DMS153 treated with DMSO at 0.1 percent for 48 hours (cell line): Measurements from ENCODE around the gene RCSD1.

ENCODE experiments used
- DNase-seq: peaks from one replicate; lab custom pipeline; 2025; ENCODE audit not compliant: unreplicated experiment; lab: John Stamatoyannopoulos, UW

RCSD1 gene

DNA sequence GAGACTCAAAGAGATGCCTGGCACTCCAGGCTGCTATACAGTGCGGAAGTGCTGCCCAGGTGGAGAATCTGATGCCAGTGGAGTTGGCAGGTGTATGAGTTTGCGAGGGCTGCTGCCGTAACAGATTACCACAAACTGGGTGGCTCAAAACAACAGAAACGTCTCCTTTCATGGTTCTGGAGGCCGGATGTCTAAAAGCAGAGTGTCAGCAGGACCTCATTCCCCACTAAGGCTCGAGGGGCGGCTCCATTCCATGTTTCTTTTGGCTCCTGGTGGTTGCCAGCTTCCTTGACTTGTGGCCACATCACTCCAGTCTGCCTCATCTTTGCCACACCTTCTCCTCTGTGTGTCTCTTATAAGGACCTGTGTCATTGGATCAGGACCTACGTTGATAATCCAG lies 10.0 kb downstream of the RCSD1 start:
- DNase-seq: no peak

DNA sequence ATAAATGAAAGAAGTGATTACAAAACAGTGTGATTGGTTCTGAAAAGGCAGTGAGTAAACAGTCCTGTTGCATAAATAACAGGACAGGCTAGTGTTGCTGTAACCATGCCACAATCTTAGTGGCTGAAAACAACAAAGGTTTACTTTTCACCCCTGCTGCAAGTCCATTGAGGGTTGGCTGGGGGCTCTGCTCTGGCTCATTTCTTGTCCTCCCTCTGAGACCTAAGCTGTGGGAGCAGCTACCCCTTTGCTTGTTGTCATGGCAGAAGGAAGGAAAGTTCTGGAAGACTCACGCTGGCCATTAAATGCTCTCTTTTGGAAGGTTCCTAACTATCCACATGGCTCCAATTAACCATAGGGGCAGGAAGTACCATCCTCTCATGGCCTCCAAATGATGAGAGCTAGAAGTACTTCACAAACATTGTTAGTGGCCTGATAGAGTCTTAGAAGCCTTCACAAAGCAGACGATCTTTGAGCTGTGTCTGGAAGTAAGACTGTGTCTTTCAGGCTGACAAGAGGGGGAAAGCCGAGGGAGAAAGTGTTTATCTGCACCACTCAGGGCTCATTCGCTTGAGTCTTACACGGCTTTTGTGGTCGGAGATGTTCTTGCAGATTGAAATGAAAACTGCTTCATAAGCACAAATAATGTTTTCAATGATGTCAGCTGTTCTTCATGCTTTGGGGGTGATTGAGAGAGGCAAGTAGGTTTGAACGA lies 11.9 kb downstream of the RCSD1 start:
- DNase-seq: no peak

DNA sequence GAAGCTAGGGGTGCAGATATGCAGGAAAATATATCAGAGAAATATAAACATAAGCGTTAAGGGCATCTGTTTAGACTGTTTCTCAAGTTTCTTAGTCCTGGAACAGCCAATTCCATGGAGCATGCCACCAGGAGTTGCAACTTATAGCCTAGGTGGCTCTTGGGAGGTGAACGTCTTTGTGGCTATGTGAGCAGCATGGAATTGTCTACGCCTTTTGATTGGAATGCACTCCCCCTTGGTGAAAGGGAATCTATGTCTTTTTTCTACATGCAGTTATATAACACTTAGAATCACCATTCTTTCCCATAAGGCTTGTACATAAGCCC lies 12.4 kb downstream of the RCSD1 start:
- no peak for DNase-seq

DNA sequence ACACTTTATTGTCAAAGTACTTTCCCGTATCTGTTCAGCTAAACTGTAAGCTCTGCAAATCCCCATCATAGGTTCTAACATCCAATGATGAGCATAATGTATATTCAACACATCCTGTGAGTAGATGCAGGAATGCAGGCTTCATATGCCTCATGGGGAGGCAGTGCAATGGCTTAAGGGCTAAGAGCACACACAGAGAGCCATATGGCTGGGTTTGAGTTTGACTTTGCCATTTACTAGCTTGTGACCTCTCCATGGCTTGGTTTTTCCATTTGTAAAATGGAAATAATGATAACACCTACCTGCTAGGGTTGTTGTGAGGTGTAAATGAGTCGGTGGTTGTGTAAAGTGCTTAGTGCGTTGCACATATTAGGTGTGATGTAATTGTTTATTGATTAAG lies 13.4 kb downstream of the RCSD1 start:
- DNase-seq: no peak

DNA sequence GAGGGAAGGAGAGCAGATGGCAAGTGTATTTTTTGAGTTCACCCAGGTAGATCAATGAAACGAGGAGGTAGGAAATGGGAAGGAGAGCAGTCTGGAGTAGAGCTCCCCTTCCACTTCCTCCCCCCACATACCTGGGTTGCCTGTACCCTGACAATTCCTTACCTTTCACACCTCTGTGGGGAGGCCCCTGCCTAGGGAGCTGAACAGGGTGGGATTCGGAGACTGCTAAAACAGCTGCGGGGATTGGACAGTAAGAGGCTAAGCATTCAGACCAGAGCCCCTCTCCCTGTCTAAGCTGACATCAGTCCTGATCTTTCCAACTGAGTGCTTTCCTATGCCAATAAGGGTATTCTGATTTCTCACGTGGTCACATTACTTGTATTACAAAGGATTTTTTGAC lies 14.5 kb downstream of the RCSD1 start:
- no peak for DNase-seq

DNA sequence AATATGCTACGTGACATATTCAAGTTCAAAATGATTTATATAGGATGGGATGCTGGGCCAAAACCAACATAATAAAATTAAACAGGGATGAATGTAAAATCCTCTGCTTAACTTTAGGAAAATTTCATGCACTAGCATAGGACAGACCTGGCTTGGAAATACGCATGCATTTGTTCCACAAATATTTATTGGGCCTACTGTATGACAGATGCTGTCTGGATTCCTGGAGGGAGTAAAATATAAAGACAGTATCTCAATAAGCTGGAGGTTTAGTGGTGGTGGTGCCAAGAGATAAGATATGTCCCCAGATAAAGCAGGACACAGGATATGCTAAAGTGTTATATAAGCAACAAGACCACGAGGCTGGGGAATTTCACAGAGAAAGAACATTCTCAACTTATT lies 15.1 kb downstream of the RCSD1 start:
- DNase-seq: no peak

DNA sequence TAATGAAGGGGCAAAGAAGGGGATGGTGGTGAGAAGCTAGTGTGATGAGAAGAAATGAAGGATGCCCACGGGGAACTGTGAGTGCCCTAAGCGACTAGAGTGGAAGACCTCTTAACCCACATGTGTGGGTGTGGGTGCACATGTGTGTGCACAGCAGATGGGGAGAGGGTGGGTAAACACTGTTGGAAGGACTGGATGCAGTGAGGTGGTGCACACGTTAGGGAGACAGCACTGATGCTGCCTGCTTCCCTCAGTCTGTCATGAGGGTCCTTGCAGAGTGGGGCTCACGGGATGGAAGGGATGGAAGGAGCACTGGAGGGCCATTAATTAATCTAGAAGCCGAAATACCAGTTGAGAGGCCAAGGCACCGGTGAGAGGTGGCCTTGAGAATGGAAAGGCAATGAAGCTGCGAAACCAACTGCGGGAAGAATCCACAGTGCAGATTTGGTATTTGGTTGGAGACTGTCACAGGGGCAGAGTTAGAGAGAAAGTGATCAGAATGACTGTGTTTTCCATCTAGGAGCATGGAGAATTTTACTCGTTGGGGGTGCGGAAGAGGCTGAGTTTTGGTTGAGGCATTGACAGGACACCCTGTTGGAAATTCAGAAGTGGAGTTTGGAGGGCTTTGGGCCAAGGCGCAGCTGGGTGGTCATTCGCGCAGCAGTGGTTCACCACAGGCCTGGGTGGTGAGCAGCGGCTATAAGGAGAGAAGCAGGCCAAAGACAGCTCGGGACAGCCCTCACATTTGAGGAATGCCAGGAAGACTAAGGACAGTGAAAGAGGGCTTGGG lies 15.8 kb downstream of the RCSD1 start:
- DNase-seq: no peak

DNA sequence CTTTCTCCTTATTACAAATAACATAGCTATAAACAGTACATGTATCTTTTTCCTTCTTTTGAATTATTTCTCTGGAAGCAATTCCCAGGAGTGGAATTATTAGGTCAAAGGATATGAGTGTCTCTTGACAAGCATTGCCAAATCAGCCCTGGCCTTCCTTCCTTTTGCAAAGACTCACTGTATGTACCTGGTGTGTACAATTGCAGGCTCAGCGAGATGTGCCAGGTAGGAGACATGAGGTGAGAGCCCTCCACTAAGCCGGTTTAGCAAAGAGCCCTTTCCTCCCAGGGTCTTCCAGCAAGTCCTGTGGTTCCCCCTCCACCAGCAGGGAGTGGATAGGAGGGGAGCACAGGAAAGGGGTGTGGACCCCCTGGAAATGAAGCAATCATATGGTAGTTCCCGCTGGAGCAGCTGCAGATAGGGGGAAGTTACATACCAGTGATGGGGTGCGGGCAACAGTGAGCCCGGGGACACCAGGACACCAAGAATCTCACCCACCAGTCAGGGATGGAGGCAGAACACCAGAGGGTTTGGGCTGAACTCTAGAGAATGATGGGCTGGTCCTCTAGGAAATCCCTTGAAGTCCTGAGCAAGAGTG lies 18.3 kb downstream of the RCSD1 start:
- no peak for DNase-seq

DNA sequence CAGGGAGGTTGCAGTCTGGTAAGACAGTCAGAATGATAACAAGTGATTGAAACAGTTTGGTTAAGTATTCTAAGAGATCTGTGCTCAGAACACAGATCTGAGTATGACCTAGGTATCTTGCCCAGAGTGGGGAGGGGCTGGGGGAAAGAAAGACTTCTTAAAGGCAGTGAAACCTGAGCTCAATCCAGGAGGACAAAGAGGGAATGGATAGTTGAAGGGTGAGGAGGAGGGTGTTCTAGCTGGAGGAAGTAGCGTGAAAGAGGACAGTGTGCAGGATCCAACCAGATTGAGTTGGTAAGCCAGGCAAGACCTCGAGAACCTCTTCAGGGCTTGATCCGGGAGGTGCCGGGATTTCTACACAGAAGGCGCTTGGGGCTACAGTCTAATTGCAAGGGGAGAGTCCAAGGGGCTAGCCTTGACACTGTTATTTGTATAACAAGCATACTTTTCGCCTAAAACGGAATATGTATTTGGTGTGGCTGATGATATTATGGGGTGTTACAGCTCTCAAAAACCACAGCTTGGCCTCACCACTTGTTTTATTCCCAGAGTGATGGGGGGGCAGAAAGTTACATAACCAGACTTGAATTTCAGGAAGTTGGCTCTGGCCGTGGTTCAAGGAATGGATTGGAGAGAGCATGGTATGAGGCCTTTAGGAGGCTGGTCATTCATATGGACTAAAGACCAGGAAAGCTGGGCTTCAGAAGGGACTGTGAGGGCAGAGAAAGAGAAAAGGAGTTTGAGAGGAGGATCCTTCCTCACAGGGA lies 19.1 kb downstream of the RCSD1 start:
- no peak for DNase-seq

DNA sequence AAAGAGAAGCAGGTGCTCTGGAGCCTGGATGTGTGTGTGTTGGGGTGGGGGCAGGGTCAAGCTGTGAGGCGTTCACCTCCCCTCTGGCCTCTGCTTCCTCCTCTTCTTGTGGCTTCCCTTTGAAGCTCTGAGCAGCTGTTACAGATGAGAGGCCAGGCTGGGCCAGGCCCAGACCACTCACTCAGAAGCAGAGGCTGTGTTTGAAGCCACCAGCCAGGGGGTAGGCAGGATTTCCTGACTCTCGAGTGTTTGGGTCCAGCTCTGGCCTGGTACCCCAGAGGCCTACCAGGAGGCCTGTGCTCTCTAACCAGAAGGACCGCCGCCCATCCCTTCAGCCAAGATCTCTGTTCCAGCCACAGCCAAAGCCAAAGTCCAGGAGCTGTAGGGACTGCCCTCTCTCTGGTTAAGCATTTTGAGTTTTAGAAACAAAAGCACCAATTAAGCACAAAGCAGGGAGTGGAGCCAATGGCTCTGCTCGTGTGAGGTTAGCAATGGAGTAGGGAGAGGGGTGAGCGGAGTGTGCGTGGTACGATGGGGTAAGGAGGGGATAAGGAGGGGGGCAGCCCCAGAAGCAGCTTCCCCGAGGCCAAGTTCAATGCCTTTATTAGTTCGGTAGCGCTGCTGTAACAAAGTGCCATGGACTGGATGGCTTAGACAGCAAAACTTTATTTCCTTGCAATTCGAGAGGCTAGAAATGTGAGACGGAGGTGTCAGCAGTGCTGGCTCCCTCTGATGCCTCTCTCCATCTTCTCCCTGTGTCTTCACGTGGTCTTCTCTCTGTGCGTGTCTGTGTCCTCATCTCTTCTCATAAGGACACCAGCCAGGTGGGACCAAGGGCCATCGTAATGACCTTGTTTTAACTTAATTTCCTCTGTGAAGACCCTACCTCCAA lies 20.5 kb downstream of the RCSD1 start:
- DNase-seq: no peak

DNA sequence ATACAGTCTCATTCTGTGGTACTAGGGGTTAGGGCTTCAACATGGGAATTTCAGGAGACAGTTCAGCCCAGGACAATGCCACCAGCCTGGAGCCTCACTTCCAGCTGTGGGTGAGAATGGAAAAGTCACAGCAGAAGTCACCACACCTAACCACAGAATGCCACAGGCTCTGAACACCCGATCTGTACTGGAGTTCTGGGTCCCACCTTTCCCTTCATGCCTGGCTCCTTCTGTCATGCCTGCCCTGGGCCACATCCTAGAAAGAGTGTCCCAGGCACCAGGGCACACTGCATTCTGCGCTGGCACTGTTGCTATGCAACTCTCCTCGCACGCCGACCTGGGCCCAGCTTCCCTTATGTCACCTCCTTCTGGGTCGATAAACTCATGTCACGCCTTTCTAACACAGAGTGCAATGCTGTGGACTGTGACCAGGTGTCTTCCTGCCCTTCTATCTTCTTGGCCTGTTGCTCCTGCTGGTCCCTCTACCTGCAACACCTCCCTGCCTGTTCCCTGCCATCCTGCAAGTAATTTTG lies 21.2 kb downstream of the RCSD1 start:
- no peak for DNase-seq

DNA sequence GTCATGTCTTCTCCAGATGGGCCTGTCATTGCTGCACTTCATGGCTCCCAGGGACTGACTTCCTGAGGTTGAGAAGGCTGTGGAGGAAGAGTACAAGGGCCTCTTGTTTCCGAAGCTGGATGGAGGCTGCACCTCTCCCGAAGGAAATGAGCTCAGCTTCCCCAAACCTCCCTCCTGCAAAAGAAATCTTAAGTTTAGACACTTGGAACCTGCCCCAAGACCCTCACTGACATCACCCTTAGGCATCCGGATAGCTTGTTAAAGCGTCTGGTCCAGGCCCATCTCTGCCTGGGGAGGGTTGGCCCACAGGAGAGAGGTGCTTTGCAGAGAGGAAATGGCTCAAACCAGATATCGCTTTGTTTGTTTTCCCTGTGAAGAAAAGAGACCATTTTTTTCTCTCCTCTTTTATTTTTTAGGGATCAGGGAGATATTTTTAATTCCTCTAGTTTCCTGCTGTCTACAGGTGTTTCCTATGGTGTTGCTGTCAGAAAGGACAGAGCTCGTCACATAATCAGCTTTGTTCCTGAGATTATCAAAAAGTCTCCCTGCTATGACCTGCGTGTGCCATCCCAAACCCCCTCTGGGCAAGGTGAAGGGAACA lies 25.0 kb downstream of the RCSD1 start:
- DNase-seq: no peak

DNA sequence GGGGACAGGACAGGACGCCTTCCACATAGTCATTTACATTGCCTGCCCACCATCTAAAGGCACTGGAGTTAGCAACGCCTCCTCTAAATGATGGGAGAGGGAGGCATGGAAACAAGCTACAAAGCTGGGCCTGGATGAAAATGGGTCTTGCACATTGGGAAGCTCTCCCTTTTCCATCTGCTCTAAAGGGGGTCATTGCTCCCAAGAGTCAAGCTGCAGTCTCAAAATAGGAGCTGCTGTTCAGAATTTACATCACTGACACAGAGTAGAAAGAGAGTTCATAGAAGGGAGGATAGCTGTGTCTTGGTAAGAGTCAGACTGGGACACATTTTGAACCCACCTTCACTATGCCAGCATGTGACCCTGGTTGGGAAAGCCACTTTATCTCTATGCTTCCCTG lies 26.6 kb downstream of the RCSD1 start:
- no peak for DNase-seq

DNA sequence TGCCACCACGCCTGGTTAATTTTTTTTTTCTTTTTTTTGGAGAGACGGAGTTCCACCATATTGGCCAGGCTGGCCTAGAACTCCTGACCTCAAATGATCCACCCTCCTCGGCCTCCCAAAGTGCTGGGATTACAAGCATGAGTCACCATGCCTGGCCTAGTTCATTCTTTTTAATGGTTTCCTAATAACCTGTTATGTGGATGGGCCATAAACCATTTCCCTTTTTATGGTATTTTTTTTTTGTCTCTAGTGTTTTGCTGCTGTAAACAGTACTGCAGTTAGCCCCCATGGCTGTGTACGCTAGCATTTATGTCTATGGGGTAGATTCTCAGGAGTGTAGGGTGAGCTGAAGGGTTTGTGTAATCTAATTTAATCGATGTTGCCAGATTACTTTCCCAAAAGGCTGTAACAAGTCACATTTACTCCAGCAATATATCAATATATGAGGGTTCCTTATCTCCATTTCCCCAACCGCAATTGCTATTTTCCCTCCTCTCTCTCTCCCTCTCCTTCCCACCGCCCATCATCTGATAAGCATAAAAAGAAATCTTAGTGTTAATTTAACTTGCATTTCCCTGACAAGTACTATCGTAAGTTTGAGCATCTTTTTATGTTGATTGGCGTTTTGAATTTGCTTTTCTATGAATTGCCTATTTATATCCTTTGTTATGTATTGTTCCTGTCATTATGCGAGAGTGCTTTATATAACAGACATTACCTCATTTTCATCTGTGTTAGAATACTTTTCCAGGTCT lies 28.7 kb downstream of the RCSD1 start:
- no peak for DNase-seq

DNA sequence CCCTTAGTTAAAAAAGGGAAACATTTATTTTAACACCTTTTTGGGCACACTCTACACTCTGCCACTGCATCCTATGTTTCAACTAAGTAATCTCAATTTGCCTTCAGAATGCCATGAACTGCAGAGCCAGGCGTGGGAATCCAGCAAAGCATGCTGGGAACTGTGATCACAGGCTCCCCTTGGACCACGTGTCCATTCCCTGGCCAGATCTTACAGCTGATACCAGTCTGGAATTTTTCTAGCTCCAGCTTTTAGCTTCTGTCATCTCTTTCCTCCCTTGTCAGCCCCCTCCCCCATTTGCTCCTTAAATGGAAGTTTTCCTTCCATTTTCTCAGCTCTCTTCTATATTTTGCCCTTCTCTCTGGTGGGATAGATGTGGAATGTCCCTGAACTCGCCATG lies 29.4 kb downstream of the RCSD1 start:
- no peak for DNase-seq

DNA sequence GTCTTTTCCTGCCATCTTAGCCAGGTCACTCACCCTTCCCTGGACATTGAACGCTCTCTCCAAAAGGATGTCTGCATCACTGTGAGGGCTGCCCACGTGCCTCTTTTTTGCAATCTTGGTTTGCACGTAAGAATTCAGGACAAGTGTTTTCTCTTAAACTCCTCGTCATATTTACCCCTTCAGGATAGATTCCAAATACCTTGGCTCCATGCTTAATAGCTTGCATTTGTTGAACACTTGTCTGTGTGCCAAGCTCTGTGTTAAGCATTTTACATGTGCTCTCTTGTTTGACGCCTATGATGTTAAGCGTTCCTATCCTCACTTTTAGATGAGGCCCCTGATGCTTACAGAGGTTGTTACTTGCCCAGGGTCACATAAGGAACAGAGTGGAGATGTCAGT lies 29.8 kb downstream of the RCSD1 start:
- DNase-seq: no peak

DNA sequence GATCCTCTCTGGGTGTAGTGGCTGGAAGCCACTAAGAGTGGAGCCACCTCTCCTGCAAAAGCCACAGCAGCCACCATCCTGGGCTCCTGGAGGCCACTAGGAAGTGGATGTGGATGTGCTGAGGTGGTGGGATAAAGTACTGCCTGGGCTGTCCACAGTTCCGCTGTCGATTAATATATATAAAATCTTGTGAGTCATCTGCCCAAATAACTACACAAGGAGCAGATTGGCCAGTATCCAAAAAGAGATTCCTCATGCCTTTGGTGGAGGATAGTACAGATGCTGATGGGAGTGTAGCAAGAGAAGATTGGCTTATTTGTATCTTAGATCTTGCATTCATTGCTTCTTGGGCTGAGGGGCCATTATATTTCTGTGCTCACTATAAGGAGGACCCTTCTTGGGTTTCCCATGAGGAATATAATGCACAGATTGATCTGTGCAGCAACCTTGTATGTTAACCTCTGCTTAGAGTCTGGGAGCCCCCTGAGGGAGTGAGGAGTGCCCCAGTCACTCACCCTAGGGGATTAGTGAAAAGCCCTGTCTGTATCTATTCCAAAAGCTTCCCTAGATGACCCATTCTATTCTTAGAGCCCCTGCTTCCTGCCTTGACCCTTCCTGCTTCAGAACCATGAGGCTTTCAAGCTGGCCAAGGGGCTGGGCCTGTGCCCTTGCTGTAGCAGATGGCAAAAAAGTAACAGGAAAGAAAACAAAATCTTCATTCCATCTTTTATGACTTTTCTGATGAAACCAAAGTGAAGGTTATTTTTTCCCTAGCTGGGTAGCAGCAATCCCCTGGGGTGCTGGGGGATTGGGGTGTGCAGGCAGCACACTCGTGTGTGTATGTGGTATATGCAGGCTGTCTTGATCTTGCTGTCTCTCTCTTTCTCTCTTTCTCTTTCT lies 31.7 kb downstream of the RCSD1 start:
- DNase-seq: no peak

DNA sequence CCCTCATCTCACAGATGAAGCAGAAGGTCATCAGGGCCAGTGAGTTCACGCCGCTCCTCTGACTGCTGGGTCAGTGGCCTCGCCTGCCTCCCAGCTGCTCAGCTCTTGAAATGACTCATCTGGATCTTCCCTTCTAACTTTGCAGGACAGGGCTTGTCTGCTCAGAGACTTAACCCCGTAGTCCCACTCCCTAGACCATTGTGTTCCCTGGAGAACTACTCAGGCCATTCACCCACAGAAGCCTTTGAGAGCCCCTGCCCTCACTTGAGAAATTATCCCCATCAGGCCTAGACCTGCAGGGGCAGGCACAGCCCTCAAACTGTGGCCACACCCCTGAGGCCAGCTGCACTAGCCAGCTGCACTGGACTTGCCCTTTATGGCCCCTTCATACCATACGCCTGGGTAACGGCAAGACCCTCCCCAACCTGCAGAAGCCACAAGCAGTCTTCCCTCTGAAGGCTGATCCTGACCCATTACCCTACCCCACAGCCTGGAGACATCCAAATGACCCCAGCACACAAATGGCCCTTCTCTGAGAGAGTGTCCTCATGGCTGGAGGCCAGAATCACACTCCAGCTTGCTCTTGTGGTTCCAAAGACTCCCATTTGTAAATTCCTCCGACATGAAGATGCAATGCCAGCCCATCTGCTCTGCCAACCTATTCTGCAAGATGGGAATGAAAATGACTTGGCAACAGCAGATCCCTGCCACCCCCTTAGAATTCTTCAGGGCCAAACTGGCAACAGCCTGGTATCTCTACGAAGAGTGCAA lies 33.2 kb downstream of the RCSD1 start:
- no peak for DNase-seq
